SK-N-SH treated with all-trans-retinoic acid at 6 μM for 48 hours (cell line): ENCODE measurements around the gene MYO5B.

ENCODE experiments used
- ARNTL ChIP-seq: fragments of 450-650 bp; formaldehyde crosslinking; IDR thresholded peaks from 2 replicates; pipeline ENCODE4 v1.5.0; 2020; ENCODE audit warnings: low read depth, mild to moderate bottlenecking, moderate library complexity, borderline replicate concordance
- BACH2 ChIP-seq: fragments of 250-450 bp; sonication (Bioruptor Pico); IDR thresholded peaks from 2 replicates; pipeline ENCODE4 v1.9.0; 2021; ENCODE audit warnings: mild to moderate bottlenecking, borderline replicate concordance
- CSRNP3 ChIP-seq: fragments of 250-450 bp; sonication (Bioruptor Pico); IDR thresholded peaks from 2 replicates; pipeline ENCODE4 v1.5.1; 2021; ENCODE audit warnings: mild to moderate bottlenecking, moderate library complexity
- OSR1 ChIP-seq: fragments of 250-450 bp; sonication (Bioruptor Pico); IDR thresholded peaks from 2 replicates; pipeline ENCODE4 v1.8.0; 2022; ENCODE audit warnings: moderate library complexity, mild to moderate bottlenecking, inconsistent platforms
- PATZ1 ChIP-seq: fragments of 250-450 bp; sonication (Bioruptor Pico); IDR thresholded peaks from 2 replicates; pipeline ENCODE4 v1.8.0; 2020; ENCODE audit warnings: mild to moderate bottlenecking, moderate library complexity, borderline replicate concordance
- POU6F1 ChIP-seq: fragments of 250-450 bp; sonication (Bioruptor Pico); IDR thresholded peaks from 2 replicates; pipeline ENCODE4 v1.8.0; 2021; ENCODE audit warnings: low read depth, mild to moderate bottlenecking, moderate library complexity, borderline replicate concordance
- RARB ChIP-seq: fragments of 250-450 bp; sonication (Bioruptor Pico); IDR thresholded peaks from 2 replicates; pipeline ENCODE4 v1.8.0; 2021; ENCODE audit warnings: mild to moderate bottlenecking, moderate library complexity
- TCF4 ChIP-seq: fragments of 250-450 bp; sonication (Bioruptor Pico); IDR thresholded peaks from 2 replicates; pipeline ENCODE4 v1.8.0; 2021; ENCODE audit warnings: mild to moderate bottlenecking, moderate library complexity, borderline replicate concordance
- TOX ChIP-seq: fragments of 250-450 bp; sonication (Bioruptor Pico); IDR thresholded peaks from 2 replicates; pipeline ENCODE4 v1.8.0; 2021; ENCODE audit warnings: mild to moderate bottlenecking, moderate library complexity, borderline replicate concordance
- ZC3H10 ChIP-seq: fragments of 250-450 bp; sonication (Bioruptor Pico); IDR thresholded peaks from 2 replicates; pipeline ENCODE4 v1.5.1; 2021; ENCODE audit warnings: mild to moderate bottlenecking, moderate library complexity
- ZFP3 ChIP-seq: fragments of 250-450 bp; sonication (Bioruptor Pico); IDR thresholded peaks from 2 replicates; pipeline ENCODE4 v1.5.0; 2020; ENCODE audit warnings: mild to moderate bottlenecking, moderate library complexity
- ZFP30 ChIP-seq: fragments of 450-650 bp; formaldehyde crosslinking; IDR thresholded peaks from 2 replicates; pipeline ENCODE4 v1.5.0; 2022; ENCODE audit warnings: mild to moderate bottlenecking, moderate library complexity
- ZNF565 ChIP-seq: fragments of 450-650 bp; formaldehyde crosslinking; conservative IDR thresholded peaks from 2 replicates; pipeline ENCODE4 v1.5.0; 2020; ENCODE audit warnings: low read depth, mild to moderate bottlenecking, moderate library complexity
- ZNF70 ChIP-seq: fragments of 450-650 bp; formaldehyde crosslinking; IDR thresholded peaks from 2 replicates; pipeline ENCODE4 v1.5.0; 2020; ENCODE audit warnings: mild to moderate bottlenecking, moderate library complexity

GRCh38 chr18:49905771-49906170, 289.2 kb downstream of the MYO5B start:
- no peak for TF ChIP-seq POU6F1 (CRISPR knock-in tag)
- TF ChIP-seq ZNF565 (CRISPR knock-in tag), result no peak
- TF ChIP-seq RARB (CRISPR knock-in tag), result no peak
- TF ChIP-seq ZFP3, result no peak
- no peak for TF ChIP-seq TCF4 (CRISPR knock-in tag)
- TF ChIP-seq ZC3H10 (CRISPR knock-in tag), result no peak
- TF ChIP-seq ZNF70 (CRISPR knock-in tag), result no peak
- TF ChIP-seq PATZ1, result no peak
- no peak for TF ChIP-seq BACH2
- no peak for TF ChIP-seq ZFP30 (CRISPR knock-in tag)
- no peak for TF ChIP-seq ARNTL (CRISPR knock-in tag)
- no peak for TF ChIP-seq TOX (CRISPR knock-in tag)
- TF ChIP-seq OSR1, result no peak
- TF ChIP-seq CSRNP3 (CRISPR knock-in tag), result no peak
